HG02943 (cell line): ENCODE results near the gene MARK1.

Experiments
- ATAC-seq: cut with Tn5 transposase; IDR thresholded peaks from one replicate; pipeline ENCODE4 v1.9.1; 2021; ENCODE audit warnings: mild to moderate bottlenecking, low read depth, moderate library complexity; ENCODE audit not compliant: unreplicated experiment

The MARK1 gene

GRCh38 chr1:220528679-220529501, 954 bp downstream of the MARK1 start:
- peak; percentile 14 for ATAC-seq

- ATAC-seq: no peak
Observed at GRCh38 chr1:220529521-220530020, 1.6 kb downstream of the MARK1 start.

- no peak for ATAC-seq
Observed at GRCh38 chr1:220533504-220534109, 5.7 kb downstream of the MARK1 start.

GRCh38 chr1:220544901-220545303, 17.0 kb downstream of the MARK1 start:
- no peak for ATAC-seq

- ATAC-seq: no peak
Observed at GRCh38 chr1:220550811-220551399, 23.0 kb downstream of the MARK1 start.

- no peak for ATAC-seq
Observed at GRCh38 chr1:220551718-220552117, 23.8 kb downstream of the MARK1 start.

GRCh38 chr1:220552672-220553260, 24.8 kb downstream of the MARK1 start:
- no peak for ATAC-seq

GRCh38 chr1:220556641-220557040, 28.7 kb downstream of the MARK1 start:
- ATAC-seq: no peak

- no peak for ATAC-seq
Observed at GRCh38 chr1:220563564-220563963, 35.6 kb downstream of the MARK1 start.

GRCh38 chr1:220564216-220564615, 36.3 kb downstream of the MARK1 start:
- no peak for ATAC-seq

- no peak for ATAC-seq
Observed at GRCh38 chr1:220565670-220566069, 37.7 kb downstream of the MARK1 start.

- ATAC-seq: no peak
Observed at GRCh38 chr1:220566869-220567268, 38.9 kb downstream of the MARK1 start.

- no peak for ATAC-seq
Observed at GRCh38 chr1:220572416-220572815, 44.5 kb downstream of the MARK1 start.

- ATAC-seq: no peak
Observed at GRCh38 chr1:220573836-220574235, 45.9 kb downstream of the MARK1 start.

GRCh38 chr1:220575718-220576497, 48.0 kb downstream of the MARK1 start:
- no peak for ATAC-seq

- ATAC-seq: no peak
Observed at GRCh38 chr1:220577926-220578325, 50.0 kb downstream of the MARK1 start.

GRCh38 chr1:220579317-220579716, 51.4 kb downstream of the MARK1 start:
- no peak for ATAC-seq

- ATAC-seq: no peak
Observed at GRCh38 chr1:220592714-220593113, 64.8 kb downstream of the MARK1 start.

- no peak for ATAC-seq
Observed at GRCh38 chr1:220594356-220594755, 66.4 kb downstream of the MARK1 start.

- no peak for ATAC-seq
Observed at GRCh38 chr1:220595179-220595578, 67.2 kb downstream of the MARK1 start.
